ENCODE measurements around the gene ZNF280A. TPM values are rescaled to one million over a fixed set of nuclear protein-coding genes. Genes with fewer than 3 reads are reported as not detected.

ZNF280A gene
- total and polyA plus RNA-seq, 9 of the 15 experiments (the other 6 are each of a cell fraction or from before 2014, with no cell fraction given) = 19.0 to 40.8 (median 28.6) TPM

GRCh38 chr22:22535662-22536061 lies 15.6 kb upstream of the ZNF280A start:
- ATAC-seq = no peak
- TF ChIP-seq, protein P1, sequence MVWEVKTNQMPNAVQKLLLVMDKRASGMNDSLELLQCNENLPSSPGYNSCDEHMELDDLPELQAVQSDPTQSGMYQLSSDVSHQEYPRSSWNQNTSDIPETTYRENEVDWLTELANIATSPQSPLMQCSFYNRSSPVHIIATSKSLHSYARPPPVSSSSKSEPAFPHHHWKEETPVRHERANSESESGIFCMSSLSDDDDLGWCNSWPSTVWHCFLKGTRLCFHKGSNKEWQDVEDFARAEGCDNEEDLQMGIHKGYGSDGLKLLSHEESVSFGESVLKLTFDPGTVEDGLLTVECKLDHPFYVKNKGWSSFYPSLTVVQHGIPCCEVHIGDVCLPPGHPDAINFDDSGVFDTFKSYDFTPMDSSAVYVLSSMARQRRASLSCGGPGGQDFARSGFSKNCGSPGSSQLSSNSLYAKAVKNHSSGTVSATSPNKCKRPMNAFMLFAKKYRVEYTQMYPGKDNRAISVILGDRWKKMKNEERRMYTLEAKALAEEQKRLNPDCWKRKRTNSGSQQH (CRISPR knock-in tag; IDR thresholded peaks at IDR 0.05) = peak; percentile 69; the same call in 1 of the 2 replicates
- no peak for TF ChIP-seq PHB2 (IDR thresholded peaks at IDR 0.05; ENCODE audit: low read depth)
- TF ChIP-seq TSC22D4 (tag; IDR thresholded peaks at IDR 0.05) = peak; percentile 75; the same call in 1 of the 2 replicates
- peak; percentile 64; the same call in 1 of the 2 replicates for TF ChIP-seq BHLHE40 (IDR thresholded peaks at IDR 0.05; ENCODE audit: low read length)
- peak; percentile 31; the same call in 1 of the 2 replicates for TF ChIP-seq ELF2 (CRISPR knock-in tag; IDR thresholded peaks at IDR 0.05)
- intact Hi-C loops (cut with micrococcal nuclease) (no loop called here), in situ Hi-C loops (cut with MboI) (loop anchor here (25.0 kb wide), 1 partner anchor 1123 kb away; the partner anchor contains the start of gene HIC2)
- no peaks in the 10 kb centered on the region for H4K20me1 ChIP-seq (replicated peaks; ENCODE audit: control insufficient read depth, insufficient read depth, low read length)
- H3K4me3 ChIP-seq = no peak overlapping the region
- BruUV-seq (replicated peaks) = no TSS peak
- H2AFZ ChIP-seq (ENCODE audit: low read depth, low read length) = no peak overlapping the region
- H3K9me1 ChIP-seq (ENCODE audit: control insufficient read depth, insufficient read depth, low read length) = no peaks in the 10 kb centered on the region
- 42% methylated on average over 3 of the region's 3 CpGs for WGBS (ENCODE audit: insufficient coverage, low coverage, missing lambda C conversion rate)
- no peak for DNase-seq (ENCODE audit: extremely low read depth in 1 of 4, low spot score in 3 of 4)
- ChIA-PET POLR2A (interaction anchor here (0.7 to 19.7 kb wide), 11 partner anchors 11 to 71 kb away, joined by 3 to 708 read pairs (median 5); partner anchors contain the start of genes PRAME and ZNF280A), CTCF (ENCODE audit: low intra/inter-chr PET ratio) (no interaction called here)
- no peak for FAIRE-seq
- no peak overlapping the region for H3K4me2 ChIP-seq (ENCODE audit: insufficient read depth, low read length)
- no peaks in the 10 kb centered on the region for H3K4me1 ChIP-seq (replicated peaks in 1 of 2; ENCODE audit: control insufficient read depth in 2 of 2, insufficient read depth in 2 of 2, low read length in 2 of 2)
- no peaks in the 10 kb centered on the region for H3K79me2 ChIP-seq (ENCODE audit: control insufficient read depth, insufficient read depth, low read length)
- H3K9me3 ChIP-seq (replicated peaks; ENCODE audit: control insufficient read depth, insufficient read depth, low read depth, low read length) = no peaks in the 10 kb centered on the region
- H3K27ac ChIP-seq (ENCODE audit: extremely low read depth, low read depth, low read length) = no peak overlapping the region
- H3K9ac ChIP-seq (ENCODE audit: insufficient read depth in 1 of 2, low read depth in 2 of 2, low read length in 2 of 2) = no peak overlapping the region
- no peaks in the 10 kb centered on the region for H3K27me3 ChIP-seq (ENCODE audit: control insufficient read depth in 2 of 2, insufficient read depth in 2 of 2, low read length in 2 of 2)
- H3K36me3 ChIP-seq (ENCODE audit: control insufficient read depth, insufficient read depth, low read length) = no peaks in the 10 kb centered on the region

Measured in K562 (cell line).